Mammary epithelial cell (primary cell): ENCODE measurements around the gene SRC.

Experiments
- EZH2 ChIP-seq: IDR thresholded peaks from 2 replicates; pipeline ENCODE4 v1.6.1; 2012; ENCODE audit warnings: low read length, inconsistent platforms, borderline replicate concordance
- TF ChIP-seq, protein P1 (sequence below), 2 donors: IDR thresholded peaks in 1 of 2; conservative IDR thresholded peaks in 1 of 2; 2 replicates each; pipeline ENCODE4 v1.5.1; 2011 to 2012; ENCODE audit warnings: inconsistent platforms in 2 of 2, low read length in 2 of 2, mild to moderate bottlenecking in 2 of 2, control low read depth in 1 of 2, low read depth in 1 of 2; ENCODE audit not compliant: insufficient read depth in 1 of 2; ENCODE audit errors: extremely low read depth in 1 of 2

DNA sequence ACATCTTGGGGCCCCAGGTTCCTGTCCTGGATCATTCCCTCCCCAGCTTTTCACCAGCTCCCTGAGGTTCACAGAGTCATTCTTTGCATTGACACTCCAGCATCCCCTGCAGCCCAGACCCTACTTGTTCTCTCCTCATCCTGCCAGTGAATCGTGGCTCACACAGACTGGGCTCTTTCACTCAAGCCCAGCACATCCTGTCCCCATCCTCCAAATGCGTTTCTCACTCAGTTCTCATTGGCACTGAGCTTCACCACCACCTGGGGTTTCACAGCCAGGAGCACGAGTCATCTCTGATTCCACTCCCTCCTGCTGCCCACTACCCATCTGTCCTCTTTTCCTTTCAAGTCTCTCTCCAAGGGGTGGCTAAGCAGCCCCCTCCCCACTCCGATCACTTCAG is 89.7 kb downstream of the SRC start:
- TF ChIP-seq, protein P1, sequence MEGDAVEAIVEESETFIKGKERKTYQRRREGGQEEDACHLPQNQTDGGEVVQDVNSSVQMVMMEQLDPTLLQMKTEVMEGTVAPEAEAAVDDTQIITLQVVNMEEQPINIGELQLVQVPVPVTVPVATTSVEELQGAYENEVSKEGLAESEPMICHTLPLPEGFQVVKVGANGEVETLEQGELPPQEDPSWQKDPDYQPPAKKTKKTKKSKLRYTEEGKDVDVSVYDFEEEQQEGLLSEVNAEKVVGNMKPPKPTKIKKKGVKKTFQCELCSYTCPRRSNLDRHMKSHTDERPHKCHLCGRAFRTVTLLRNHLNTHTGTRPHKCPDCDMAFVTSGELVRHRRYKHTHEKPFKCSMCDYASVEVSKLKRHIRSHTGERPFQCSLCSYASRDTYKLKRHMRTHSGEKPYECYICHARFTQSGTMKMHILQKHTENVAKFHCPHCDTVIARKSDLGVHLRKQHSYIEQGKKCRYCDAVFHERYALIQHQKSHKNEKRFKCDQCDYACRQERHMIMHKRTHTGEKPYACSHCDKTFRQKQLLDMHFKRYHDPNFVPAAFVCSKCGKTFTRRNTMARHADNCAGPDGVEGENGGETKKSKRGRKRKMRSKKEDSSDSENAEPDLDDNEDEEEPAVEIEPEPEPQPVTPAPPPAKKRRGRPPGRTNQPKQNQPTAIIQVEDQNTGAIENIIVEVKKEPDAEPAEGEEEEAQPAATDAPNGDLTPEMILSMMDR (conservative IDR thresholded peaks at IDR 0.05 in 1 of 2, IDR thresholded peaks at IDR 0.05 in 1 of 2; ENCODE audit: extremely low read depth in 1 of 2, insufficient read depth in 1 of 2, low read depth in 1 of 2, low read length in 2 of 2), result no peak
- TF ChIP-seq EZH2, result no peak
